OCI-LY1 (cell line): ENCODE data around the gene ANXA3.

ENCODE experiments used
- CTCF ChIP-seq: fragments of 200-600 bp; sonication (generic), shearing (Covaris generic); IDR thresholded peaks from 2 replicates; pipeline ENCODE4 v1.5.1; 2017; ENCODE audit warnings: mild to moderate bottlenecking, antibody characterized with exemption, low read length, moderate library complexity, mixed read lengths
- EZH2 ChIP-seq: fragments of 200-600 bp; sonication (generic), shearing (Covaris generic); IDR thresholded peaks from 2 replicates; pipeline ENCODE4 v1.8.0; 2017; ENCODE audit warnings: borderline replicate concordance, mixed run types, mild to moderate bottlenecking, antibody characterized with exemption, low read length, moderate library complexity, mixed read lengths

GRCh38 chr4:78634011-78634664 lies 82.6 kb downstream of the ANXA3 start:
- TF ChIP-seq CTCF (no peak), EZH2 (no peak)
